Large intestine (tissue), 3 donors: Measurements from ENCODE around the gene GRID1. TPM values are rescaled to one million over a fixed set of nuclear protein-coding genes. Genes with fewer than 3 reads are reported as not detected.

ENCODE experiments used
- DNase-seq, 2 donors: peaks; one replicate each; pipeline versions ENCODE4 v3.0.0 to v3.0.0-alpha.2; 2013
- H3K27ac ChIP-seq: one replicate; pipeline ENCODE4 v1.5.1; 2013; ENCODE audit warnings: low read length
- H3K27me3 ChIP-seq: 2 replicates; pipeline ENCODE4 v1.6.1; 2013; ENCODE audit warnings: low read length; ENCODE audit not compliant: control insufficient read depth, insufficient read depth
- H3K36me3 ChIP-seq: 2 replicates; pipeline ENCODE4 v1.6.1; 2013; ENCODE audit warnings: low read length; ENCODE audit not compliant: control insufficient read depth, insufficient read depth
- H3K4me1 ChIP-seq: one replicate; pipeline ENCODE4 v1.6.1; 2013; ENCODE audit warnings: low read length; ENCODE audit not compliant: control insufficient read depth, insufficient read depth
- H3K4me3 ChIP-seq: one replicate; pipeline ENCODE4 v1.5.1; 2013; ENCODE audit warnings: low read length
- H3K9me3 ChIP-seq: one replicate; pipeline ENCODE4 v1.6.1; 2013; ENCODE audit warnings: mild to moderate bottlenecking, low read depth, low read length, moderate library complexity; ENCODE audit not compliant: control insufficient read depth
- WGBS: methylation state at CpG from one replicate; pipeline ENCODE4 v1.1.5; 2013; ENCODE audit warnings: low lambda C conversion rate; ENCODE audit not compliant: insufficient coverage; 5-methylcytosine and 5-hydroxymethylcytosine counted together
- polyA plus RNA-seq: library from polyadenylated mRNA; unstranded; fragments of 120-200 nt; gene quantifications from one replicate; pipeline ENCODE4 v1.2.1, GENCODE V29; 2013

Gene GRID1
- polyA plus RNA-seq, 1 donor: 1.7 TPM

- Histone ChIP-seq H3K9me3 (no peaks in the 10 kb centered on the region), H3K27ac (no peak overlapping the region), H3K4me1 (no peaks in the 10 kb centered on the region), H3K36me3 (no peaks in the 10 kb centered on the region), H3K4me3 (no peak overlapping the region), H3K27me3 (peaks cover 11% of the 10 kb centered on the region)
- WGBS: no CpG with 5 or more reads among the region's 13 CpGs
- DNase-seq: no peak
Measured at GRCh38 chr10:86345859-86346798, 20.5 kb downstream of the GRID1 start.

- H3K36me3 ChIP-seq: no peaks in the 10 kb centered on the region
- H3K9me3 ChIP-seq: no peaks in the 10 kb centered on the region
- H3K4me1 ChIP-seq: no peaks in the 10 kb centered on the region
- H3K27me3 ChIP-seq: peaks cover 11% of the 10 kb centered on the region
- no peak overlapping the region for H3K27ac ChIP-seq
- no peak overlapping the region for H3K4me3 ChIP-seq
- no CpG with 5 or more reads among the region's 4 CpGs for WGBS
- DNase-seq: no peak
Measured at GRCh38 chr10:86345296-86345858, 21.2 kb downstream of the GRID1 start.

- Histone ChIP-seq H3K27me3 (peaks cover 6% of the 10 kb centered on the region), H3K4me3 (no peak overlapping the region), H3K4me1 (no peaks in the 10 kb centered on the region), H3K27ac (no peak overlapping the region), H3K36me3 (no peaks in the 10 kb centered on the region), H3K9me3 (no peaks in the 10 kb centered on the region)
- 0% methylated on average over 1 of the region's 6 CpGs for WGBS
- DNase-seq: no peak
Measured at GRCh38 chr10:86344714-86345161, 21.9 kb downstream of the GRID1 start.

GRCh38 chr10:86344281-86344680, 22.3 kb downstream of the GRID1 start:
- Histone ChIP-seq H3K4me1 (no peaks in the 10 kb centered on the region), H3K9me3 (no peaks in the 10 kb centered on the region), H3K27me3 (peaks cover 6% of the 10 kb centered on the region), H3K36me3 (no peaks in the 10 kb centered on the region), H3K4me3 (no peak overlapping the region), H3K27ac (no peak overlapping the region)
- DNase-seq: no peak
- no CpG with 5 or more reads among the region's 3 CpGs for WGBS

- no peak for DNase-seq
- no peaks in the 10 kb centered on the region for H3K4me1 ChIP-seq
- no peak overlapping the region for H3K27ac ChIP-seq
- no peaks in the 10 kb centered on the region for H3K36me3 ChIP-seq
- no CpG with 5 or more reads among the region's 7 CpGs for WGBS
- H3K4me3 ChIP-seq: no peak overlapping the region
- H3K27me3 ChIP-seq: peaks cover 6% of the 10 kb centered on the region
- no peaks in the 10 kb centered on the region for H3K9me3 ChIP-seq
Measured at GRCh38 chr10:86343761-86344160, 22.8 kb downstream of the GRID1 start.

- DNase-seq: no peak
- WGBS: no CpG with 5 or more reads among the region's 11 CpGs
- H3K4me1 ChIP-seq: no peaks in the 10 kb centered on the region
- H3K36me3 ChIP-seq: no peaks in the 10 kb centered on the region
- no peak overlapping the region for H3K27ac ChIP-seq
- no peak overlapping the region for H3K4me3 ChIP-seq
- H3K9me3 ChIP-seq: no peaks in the 10 kb centered on the region
- H3K27me3 ChIP-seq: peaks cover 6% of the 10 kb centered on the region
Measured at GRCh38 chr10:86342111-86342863, 24.3 kb downstream of the GRID1 start.

- Histone ChIP-seq H3K27ac (no peak overlapping the region), H3K27me3 (peaks cover 6% of the 10 kb centered on the region), H3K4me1 (no peaks in the 10 kb centered on the region), H3K4me3 (no peak overlapping the region), H3K9me3 (no peaks in the 10 kb centered on the region), H3K36me3 (no peaks in the 10 kb centered on the region)
- DNase-seq: no peak
- WGBS: no CpG with 5 or more reads among the region's 13 CpGs
Measured at GRCh38 chr10:86341361-86341811, 25.2 kb downstream of the GRID1 start.

GRCh38 chr10:86340991-86341260, 25.7 kb downstream of the GRID1 start:
- Histone ChIP-seq H3K36me3 (no peaks in the 10 kb centered on the region), H3K4me3 (no peak overlapping the region), H3K27me3 (peaks cover 6% of the 10 kb centered on the region), H3K9me3 (no peaks in the 10 kb centered on the region), H3K4me1 (no peaks in the 10 kb centered on the region), H3K27ac (no peak overlapping the region)
- no peak for DNase-seq
- no CpG with 5 or more reads among the region's 3 CpGs for WGBS

- Histone ChIP-seq H3K27ac (no peak overlapping the region), H3K9me3 (no peaks in the 10 kb centered on the region), H3K36me3 (no peaks in the 10 kb centered on the region), H3K4me1 (no peaks in the 10 kb centered on the region), H3K27me3 (peaks cover 6% of the 10 kb centered on the region), H3K4me3 (no peak overlapping the region)
- no peak for DNase-seq
- 100% methylated on average over 1 of the region's 13 CpGs for WGBS
Measured at GRCh38 chr10:86340176-86340990, 26.2 kb downstream of the GRID1 start.
